ENCODE results near the gene HLA-DRA. TPM values are rescaled to one million over a fixed set of nuclear protein-coding genes. Genes with fewer than 3 reads are reported as not detected.

The HLA-DRA gene
- polyA plus RNA-seq, 1 donor from 2014 or later = not detected

Other genes with a start within 250 kb of the HLA-DRA start
- 53.2 and 78.7 TPM in 2 replicates for gene PBX2, start 249.7 kb upstream of the HLA-DRA start, polyA plus RNA-seq
- gene GPSM3, start 247.2 kb upstream of the HLA-DRA start, polyA plus RNA-seq = 0.88 and 1.2 TPM in 2 replicates
- gene NOTCH4, start 215.8 kb upstream of the HLA-DRA start, polyA plus RNA-seq = 5.5 and 5.7 TPM in 2 replicates
- not detected in 2 replicates for gene TSBP1, start 68.0 kb upstream of the HLA-DRA start, polyA plus RNA-seq
- not detected in 2 replicates for gene BTNL2, start 32.7 kb upstream of the HLA-DRA start, polyA plus RNA-seq
- not detected in 2 replicates for gene HLA-DRB5, start 90.4 kb downstream of the HLA-DRA start, polyA plus RNA-seq
- not detected in 2 replicates for gene HLA-DRB1, start 150.0 kb downstream of the HLA-DRA start, polyA plus RNA-seq
- not detected in 2 replicates for gene HLA-DQA1, start 197.5 kb downstream of the HLA-DRA start, polyA plus RNA-seq
- not detected in 2 replicates for gene HLA-DQB1, start 226.8 kb downstream of the HLA-DRA start, polyA plus RNA-seq

Data from neural cell (in vitro differentiated cells).